Measurements from ENCODE around the gene HEPHL1.

- TF ChIP-seq POLR2AphosphoS5 (IDR thresholded peaks at IDR 0.05) (no peak), POLR2A (IDR thresholded peaks at IDR 0.05) (no peak), CTCF (IDR thresholded peaks at IDR 0.05) (no peak)
Observed at GRCh38 chr11:94151903-94152677, 130.9 kb downstream of the HEPHL1 start.

All from breast epithelium (tissue), 3 donors.